Measurements from ENCODE around the gene RAX. TPM values are rescaled to one million over a fixed set of nuclear protein-coding genes. Genes with fewer than 3 reads are reported as not detected.

RAX gene
- total RNA-seq, 4 donors from 2014 or later, result not detected

DNA sequence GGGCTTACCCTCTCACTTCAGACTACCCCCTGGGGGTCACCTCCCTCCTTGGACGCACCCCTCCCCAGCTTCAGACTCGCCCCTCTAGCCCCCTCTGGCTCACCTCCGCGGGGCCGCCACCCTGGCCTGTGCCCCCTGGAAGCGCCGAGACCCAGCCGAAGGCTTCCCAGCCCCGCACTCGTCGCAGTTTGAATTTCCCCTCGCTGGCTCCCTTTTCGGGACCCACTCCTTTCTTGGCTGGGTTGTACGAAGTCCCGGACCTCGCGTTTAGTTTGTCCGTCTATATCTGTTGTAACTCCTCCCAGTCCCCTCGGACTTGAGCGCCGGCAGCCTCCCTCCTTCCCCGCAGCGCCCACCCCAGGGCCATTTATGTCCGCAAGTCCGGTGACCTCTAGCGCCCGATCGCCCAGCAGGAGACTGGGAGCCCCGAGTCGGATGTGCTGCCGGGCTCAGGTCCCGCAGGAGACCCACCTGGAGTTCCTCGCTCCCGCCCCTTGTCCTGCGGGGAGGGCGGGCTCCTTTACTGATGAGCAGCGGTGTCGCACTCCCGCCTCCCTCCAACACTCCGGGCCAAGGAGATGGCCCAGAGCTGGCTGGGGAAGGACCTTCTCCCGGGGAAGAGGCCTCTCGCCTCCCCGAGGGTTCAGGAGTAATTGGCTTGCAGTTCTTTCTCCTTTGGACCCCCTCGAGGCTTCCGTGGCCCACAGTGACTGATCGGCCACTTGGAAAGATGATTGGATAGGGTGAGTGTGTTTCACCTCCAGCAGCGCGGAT lies 692 bp upstream of the RAX start:
- no peak for TF ChIP-seq CTCF (IDR thresholded peaks at IDR 0.05; ENCODE audit: low read depth)

- no peak for TF ChIP-seq CTCF (IDR thresholded peaks at IDR 0.05; ENCODE audit: low read depth)
Observed at GRCh38 chr18:59272221-59272888, 899 bp downstream of the RAX start.

DNA sequence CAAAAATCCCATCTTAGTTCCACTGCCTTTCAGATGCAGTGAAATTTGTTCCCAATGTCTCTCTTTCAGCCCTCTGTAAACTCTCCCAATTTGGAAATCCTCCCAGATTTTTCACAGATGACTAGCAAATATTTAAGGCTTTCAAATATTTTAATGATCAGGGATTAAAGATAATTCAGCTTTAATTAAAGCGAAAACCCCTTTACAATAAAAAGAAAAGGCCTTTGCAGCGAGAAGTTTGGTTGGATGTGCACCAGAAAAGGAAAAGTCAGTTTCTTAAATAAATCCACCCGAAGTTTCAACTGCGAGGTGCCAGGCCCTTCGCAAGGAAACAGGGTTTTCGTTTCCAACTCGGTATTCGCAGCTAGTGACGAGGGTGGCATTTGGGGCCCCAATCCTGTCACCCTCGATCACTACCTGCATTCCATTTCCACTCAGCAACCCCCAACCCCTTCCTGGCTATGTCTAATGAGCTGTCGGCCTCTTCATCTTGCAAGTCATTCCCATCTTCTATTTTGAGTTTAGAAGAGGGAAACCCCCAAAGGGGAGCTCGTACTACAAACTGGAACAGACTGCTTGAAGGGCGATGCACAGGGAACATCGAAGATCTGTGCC lies 1.5 kb downstream of the RAX start:
- TF ChIP-seq CTCF (IDR thresholded peaks at IDR 0.05; ENCODE audit: low read depth), result no peak

- no peak for TF ChIP-seq CTCF (IDR thresholded peaks at IDR 0.05; ENCODE audit: low read depth)
Observed at GRCh38 chr18:59270689-59271257, 2.5 kb downstream of the RAX start.

DNA sequence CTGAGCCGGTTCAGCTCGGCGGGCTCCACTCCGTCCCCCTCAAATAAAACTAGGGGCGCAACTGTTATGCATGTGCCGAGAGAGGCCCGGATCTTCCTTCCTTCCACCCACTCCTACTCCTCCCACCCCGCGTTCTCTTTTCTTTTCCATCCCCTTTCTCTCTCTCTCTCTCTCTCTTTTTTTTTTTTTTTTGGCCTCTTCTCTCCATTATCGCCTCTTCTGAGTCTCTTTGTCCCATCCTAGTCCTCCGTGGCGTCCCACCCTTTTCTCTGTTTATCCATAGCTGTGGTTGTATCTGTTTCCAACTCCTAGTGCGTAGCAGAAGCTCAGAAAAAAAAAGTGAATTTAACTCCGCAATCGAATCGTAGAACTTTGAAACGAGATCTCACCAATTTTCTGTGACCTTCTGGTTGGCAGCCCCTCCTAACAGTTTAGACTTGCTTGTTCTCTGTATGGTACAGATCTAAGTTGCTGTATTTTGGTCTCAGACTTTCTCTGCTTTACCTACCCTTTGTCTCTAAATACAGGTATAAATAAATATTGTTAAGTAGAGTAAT lies 3.6 kb downstream of the RAX start:
- TF ChIP-seq CTCF (IDR thresholded peaks at IDR 0.05; ENCODE audit: low read depth), result no peak

- TF ChIP-seq CTCF (IDR thresholded peaks at IDR 0.05; ENCODE audit: low read depth), result no peak
Observed at GRCh38 chr18:59268721-59269562, 4.3 kb downstream of the RAX start.

Data from subcutaneous adipose tissue (tissue), 4 donors.